ENCODE results near the gene BTG1. TPM values are rescaled to one million over a fixed set of nuclear protein-coding genes. Genes with fewer than 3 reads are reported as not detected.

The BTG1 gene
- total RNA-seq, 1 experiment from 2014 or later: 29.8 TPM

GRCh38 chr12:92141591-92142121 is 4.0 kb downstream of the BTG1 start:
- intact Hi-C loops (cut with micrococcal nuclease): loop anchor here (5.0 kb wide), 2 partner anchors 154 to 249 kb away; no protein-coding TSS in a partner anchor
- H3K79me2 ChIP-seq (ENCODE audit: low read length): peaks cover 89% of the 10 kb centered on the region
- no peak for TF ChIP-seq CTCF (conservative IDR thresholded peaks at IDR 0.05; ENCODE audit: low read depth, low read length)
- TF ChIP-seq EZH2 (IDR thresholded peaks at IDR 0.05; ENCODE audit: low read length, unreplicated experiment): no peak
- no peak for TF ChIP-seq EZH2phosphoT487 (IDR thresholded peaks at IDR 0.05; ENCODE audit: borderline replicate concordance, low read length)
- H4K20me1 ChIP-seq (ENCODE audit: low read length): peaks cover 83% of the 10 kb centered on the region
- H3K4me1 ChIP-seq (ENCODE audit: insufficient read depth, low read length): peaks cover 31% of the 10 kb centered on the region
- no peak overlapping the region for H3K27ac ChIP-seq (ENCODE audit: low read length)
- no peak for ATAC-seq
- no peaks in the 10 kb centered on the region for H3K27me3 ChIP-seq (ENCODE audit: low read length)
- peaks cover 8% of the 10 kb centered on the region for H3F3A ChIP-seq (ENCODE audit: low read length, unreplicated experiment)
- no peaks in the 10 kb centered on the region for H3K9me2 ChIP-seq (replicated peaks; ENCODE audit: low read length)
- H3K9ac ChIP-seq (ENCODE audit: low read length): peak overlapping the region; percentile 87; the same call in 1 of the 2 replicates
- peaks cover 44% of the 10 kb centered on the region for H3K36me3 ChIP-seq (ENCODE audit: low read depth, low read length)
- H3K4me2 ChIP-seq (ENCODE audit: low read length): peak overlapping the region; percentile 84
- ChIA-PET POLR2A (ENCODE audit: unreplicated experiment) (no interaction called here), CTCF (interaction anchor here (0.7 kb wide), 1 partner anchor 504 kb away, joined by 6 read pairs; no protein-coding TSS in a partner anchor)
- no peak overlapping the region for H2AFZ ChIP-seq (ENCODE audit: low read length)
- no TSS peak for BruUV-seq (replicated peaks)
- DNase-seq: no peak
- peak overlapping the region; percentile 87 for H3K4me3 ChIP-seq (ENCODE audit: low read length)
- no peaks in the 10 kb centered on the region for H3K9me3 ChIP-seq (ENCODE audit: low read length)

- Histone ChIP-seq H3K4me2 (ENCODE audit: low read length) (peak overlapping the region; percentile 84), H3K9ac (ENCODE audit: low read length) (peak overlapping the region; percentile 87), H3F3A (ENCODE audit: low read length, unreplicated experiment) (peaks cover 8% of the 10 kb centered on the region), H3K9me3 (ENCODE audit: low read length) (no peaks in the 10 kb centered on the region), H3K9me2 (replicated peaks; ENCODE audit: low read length) (no peaks in the 10 kb centered on the region), H4K20me1 (ENCODE audit: low read length) (peaks cover 89% of the 10 kb centered on the region), H3K27ac (ENCODE audit: low read length) (no peak overlapping the region), H2AFZ (ENCODE audit: low read length) (no peak overlapping the region), H3K27me3 (ENCODE audit: low read length) (no peaks in the 10 kb centered on the region), H3K79me2 (ENCODE audit: low read length) (peaks cover 95% of the 10 kb centered on the region), H3K4me3 (ENCODE audit: low read length) (peak overlapping the region; percentile 87), H3K4me1 (ENCODE audit: insufficient read depth, low read length) (peaks cover 37% of the 10 kb centered on the region), H3K36me3 (ENCODE audit: low read depth, low read length) (peaks cover 44% of the 10 kb centered on the region)
- ATAC-seq (no peak), DNase-seq (no peak)
- ChIA-PET CTCF (interaction anchor here (0.7 kb wide), 1 partner anchor 503 kb away, joined by 6 read pairs; no protein-coding TSS in a partner anchor), POLR2A (ENCODE audit: unreplicated experiment) (no interaction called here)
- no TSS peak for BruUV-seq (replicated peaks)
- intact Hi-C loops (cut with micrococcal nuclease): loop anchor here (5.0 kb wide), 2 partner anchors 154 to 249 kb away; no protein-coding TSS in a partner anchor
- TF ChIP-seq EZH2phosphoT487 (IDR thresholded peaks at IDR 0.05; ENCODE audit: borderline replicate concordance, low read length): no peak
- no peak for TF ChIP-seq CTCF (conservative IDR thresholded peaks at IDR 0.05; ENCODE audit: low read depth, low read length)
- TF ChIP-seq EZH2 (IDR thresholded peaks at IDR 0.05; ENCODE audit: low read length, unreplicated experiment): no peak
Observed at GRCh38 chr12:92140896-92141536, 4.6 kb downstream of the BTG1 start.

- no peak for DNase-seq
- intact Hi-C loops (cut with micrococcal nuclease): loop anchor here (5.0 kb wide), 2 partner anchors 153 to 248 kb away; no protein-coding TSS in a partner anchor
- H4K20me1 ChIP-seq (ENCODE audit: low read length): peaks cover 88% of the 10 kb centered on the region
- TF ChIP-seq CTCF (conservative IDR thresholded peaks at IDR 0.05; ENCODE audit: low read depth, low read length): no peak
- TF ChIP-seq EZH2phosphoT487 (IDR thresholded peaks at IDR 0.05; ENCODE audit: borderline replicate concordance, low read length): no peak
- TF ChIP-seq EZH2 (IDR thresholded peaks at IDR 0.05; ENCODE audit: low read length, unreplicated experiment): no peak
- H2AFZ ChIP-seq (ENCODE audit: low read length): no peak overlapping the region
- no peaks in the 10 kb centered on the region for H3K9me3 ChIP-seq (ENCODE audit: low read length)
- peak overlapping the region; percentile 87 for H3K4me3 ChIP-seq (ENCODE audit: low read length)
- peaks cover 44% of the 10 kb centered on the region for H3K36me3 ChIP-seq (ENCODE audit: low read depth, low read length)
- peak overlapping the region; percentile 84 for H3K4me2 ChIP-seq (ENCODE audit: low read length)
- no TSS peak for BruUV-seq (replicated peaks)
- peak overlapping the region; percentile 32 for H3K27ac ChIP-seq (ENCODE audit: low read length)
- peak overlapping the region; percentile 87 for H3K9ac ChIP-seq (ENCODE audit: low read length)
- ATAC-seq: no peak
- H3K9me2 ChIP-seq (replicated peaks; ENCODE audit: low read length): no peaks in the 10 kb centered on the region
- peaks cover 8% of the 10 kb centered on the region for H3F3A ChIP-seq (ENCODE audit: low read length, unreplicated experiment)
- H3K4me1 ChIP-seq (ENCODE audit: insufficient read depth, low read length): peaks cover 46% of the 10 kb centered on the region
- H3K79me2 ChIP-seq (ENCODE audit: low read length): peaks cover 99% of the 10 kb centered on the region
- POLR2A ChIA-PET (ENCODE audit: unreplicated experiment): no interaction called here
- CTCF ChIA-PET: no interaction called here
- H3K27me3 ChIP-seq (ENCODE audit: low read length): no peaks in the 10 kb centered on the region
Observed at GRCh38 chr12:92140156-92140555, 5.5 kb downstream of the BTG1 start.
